GM10266 (cell line): ENCODE data around the gene IFNGR2.

ENCODE experiments used
- DNase-seq: peaks from one replicate; pipeline ENCODE4 v3.0.0; 2012; ENCODE audit errors: extremely low spot score
- TF ChIP-seq, protein P1 (sequence below): IDR thresholded peaks from 2 replicates; pipeline ENCODE4 v1.5.1; 2012; ENCODE audit warnings: mild to moderate bottlenecking, low read depth; ENCODE audit not compliant: control insufficient read depth, insufficient read depth; ENCODE audit errors: missing control alignments

The IFNGR2 gene

DNA sequence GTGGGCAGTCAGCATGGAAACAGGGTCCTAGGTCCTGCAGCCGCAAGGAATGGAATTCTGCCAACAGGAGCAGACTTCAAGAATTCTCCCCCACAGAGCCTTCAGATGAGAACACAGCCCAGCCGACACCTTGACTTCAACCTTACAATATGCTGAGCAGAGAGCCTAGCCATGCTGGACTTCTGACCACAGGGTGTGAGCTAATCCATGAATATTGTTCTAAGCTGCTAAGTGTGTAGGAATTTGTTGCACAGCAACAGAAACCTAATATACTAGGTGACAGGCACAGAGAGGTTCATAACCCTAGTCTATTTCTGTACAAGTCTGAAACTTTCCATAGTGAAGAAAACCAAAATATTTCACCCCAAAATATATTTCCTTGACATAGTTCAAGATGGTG is 32.9 kb upstream of the IFNGR2 start:
- DNase-seq, result no peak

DNA sequence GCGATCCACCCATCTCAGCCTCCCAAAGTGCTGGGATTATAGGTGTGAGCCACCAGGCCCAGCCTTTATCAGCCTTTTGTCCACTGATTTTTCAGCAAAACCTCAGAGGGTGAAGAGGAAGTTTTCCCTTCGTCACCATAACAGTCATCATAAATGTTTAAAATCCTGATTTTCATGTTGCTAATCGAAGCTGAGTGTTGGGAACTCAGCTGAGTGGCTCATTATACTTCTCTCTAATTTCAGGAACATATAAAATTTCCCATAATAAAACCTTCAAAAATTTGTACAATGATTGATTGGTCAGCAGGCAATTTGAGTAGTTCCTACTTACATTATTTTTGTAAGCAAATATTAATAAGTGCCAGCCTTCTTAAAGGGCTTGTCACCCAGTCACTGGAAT is 31.8 kb upstream of the IFNGR2 start:
- TF ChIP-seq, protein P1, sequence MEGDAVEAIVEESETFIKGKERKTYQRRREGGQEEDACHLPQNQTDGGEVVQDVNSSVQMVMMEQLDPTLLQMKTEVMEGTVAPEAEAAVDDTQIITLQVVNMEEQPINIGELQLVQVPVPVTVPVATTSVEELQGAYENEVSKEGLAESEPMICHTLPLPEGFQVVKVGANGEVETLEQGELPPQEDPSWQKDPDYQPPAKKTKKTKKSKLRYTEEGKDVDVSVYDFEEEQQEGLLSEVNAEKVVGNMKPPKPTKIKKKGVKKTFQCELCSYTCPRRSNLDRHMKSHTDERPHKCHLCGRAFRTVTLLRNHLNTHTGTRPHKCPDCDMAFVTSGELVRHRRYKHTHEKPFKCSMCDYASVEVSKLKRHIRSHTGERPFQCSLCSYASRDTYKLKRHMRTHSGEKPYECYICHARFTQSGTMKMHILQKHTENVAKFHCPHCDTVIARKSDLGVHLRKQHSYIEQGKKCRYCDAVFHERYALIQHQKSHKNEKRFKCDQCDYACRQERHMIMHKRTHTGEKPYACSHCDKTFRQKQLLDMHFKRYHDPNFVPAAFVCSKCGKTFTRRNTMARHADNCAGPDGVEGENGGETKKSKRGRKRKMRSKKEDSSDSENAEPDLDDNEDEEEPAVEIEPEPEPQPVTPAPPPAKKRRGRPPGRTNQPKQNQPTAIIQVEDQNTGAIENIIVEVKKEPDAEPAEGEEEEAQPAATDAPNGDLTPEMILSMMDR, result no peak
- no peak for DNase-seq

More for the DNA sequence above, 32.9 kb upstream of the IFNGR2 start:
- TF ChIP-seq, protein P1, result no peak

DNA sequence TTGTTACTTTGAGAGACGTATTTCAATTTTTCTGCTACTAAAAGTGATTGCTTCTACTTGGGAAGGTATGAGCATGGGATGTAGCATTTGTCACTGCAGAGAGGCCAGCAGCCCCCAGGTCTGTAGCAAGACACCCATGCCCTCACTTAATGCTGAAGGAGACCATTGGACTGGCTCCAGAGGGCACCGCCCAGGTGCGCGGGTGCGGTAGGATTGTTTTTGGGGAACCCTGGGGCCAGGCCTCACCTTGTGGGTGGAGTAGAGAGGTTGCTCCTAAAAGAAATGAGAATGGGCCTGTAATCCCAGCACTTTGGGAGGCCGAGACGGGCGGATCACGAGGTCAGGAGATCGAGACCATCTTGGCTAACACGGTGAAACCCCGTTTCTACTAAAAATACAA is 30.6 kb upstream of the IFNGR2 start:
- TF ChIP-seq, protein P1, result no peak
- no peak for DNase-seq

DNA sequence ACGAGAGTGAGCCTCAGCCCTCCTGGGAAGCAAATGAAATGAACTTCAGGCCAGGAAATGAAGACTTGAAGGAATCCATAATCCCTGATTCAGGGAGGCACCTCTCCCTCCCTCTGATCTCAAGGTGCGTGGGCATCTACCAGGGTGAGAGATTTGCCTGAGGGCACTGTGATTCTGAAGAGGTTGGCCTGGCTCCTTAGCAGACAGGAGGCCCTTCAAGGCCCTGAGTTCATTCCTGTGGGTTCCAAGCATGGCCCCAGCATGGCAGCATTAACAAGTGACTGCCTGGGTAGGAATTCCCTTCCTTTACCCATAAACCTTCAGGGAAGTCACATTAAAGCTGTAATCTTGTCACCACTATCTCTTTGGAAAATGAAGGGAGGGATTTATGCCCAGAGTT is 29.8 kb upstream of the IFNGR2 start:
- TF ChIP-seq, protein P1, result no peak
- no peak for DNase-seq

DNA sequence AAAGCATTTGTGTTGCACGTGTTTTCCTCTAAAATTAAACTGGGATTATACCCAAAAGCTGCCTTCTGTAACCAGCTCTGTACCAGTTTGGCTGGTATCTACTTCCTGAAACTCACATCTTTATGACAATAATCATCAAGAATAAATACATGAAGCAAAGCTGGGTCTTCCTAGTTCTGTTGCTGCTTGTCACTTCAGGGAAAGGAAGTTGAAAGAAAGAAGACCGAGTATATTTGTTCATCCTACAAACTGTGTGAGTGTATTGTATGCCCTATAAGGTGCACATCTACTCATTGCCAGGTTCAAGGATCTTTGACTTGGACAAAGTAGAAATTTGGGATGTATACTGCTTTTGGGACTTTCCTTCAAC is 29.1 kb upstream of the IFNGR2 start:
- TF ChIP-seq, protein P1, result no peak
- DNase-seq, result no peak

DNA sequence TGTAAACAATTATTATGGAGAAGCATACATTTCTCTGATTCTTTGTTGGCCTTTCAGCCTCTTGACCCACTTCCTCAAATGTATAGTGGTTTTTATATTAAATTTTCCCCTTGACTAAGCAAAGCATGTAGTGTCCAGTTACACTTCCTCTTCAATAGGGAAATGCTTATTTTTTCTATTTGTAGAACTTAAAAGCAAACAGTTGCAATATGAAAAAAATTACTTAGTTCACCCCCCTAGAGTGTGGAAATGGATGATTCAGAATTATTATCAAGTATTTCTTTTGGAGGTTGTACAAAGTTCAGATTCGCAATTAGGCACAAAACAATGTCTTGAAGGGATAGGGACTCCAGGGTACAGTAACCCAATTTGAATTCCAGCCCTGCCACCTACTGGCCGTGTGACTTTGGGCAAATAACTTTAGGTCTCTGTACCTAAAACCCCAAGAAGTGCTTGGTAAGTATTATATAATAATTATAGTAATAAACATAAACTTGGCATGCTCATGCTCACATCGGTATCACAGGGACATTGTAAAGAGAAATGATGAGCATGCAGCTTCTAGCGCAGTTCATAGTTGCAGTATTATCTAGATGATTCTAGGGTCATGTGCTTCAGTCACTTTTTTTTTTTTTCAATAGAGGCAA is 28.6 kb upstream of the IFNGR2 start:
- DNase-seq, result peak; percentile 37
- TF ChIP-seq, protein P1, result peak; percentile 64

DNA sequence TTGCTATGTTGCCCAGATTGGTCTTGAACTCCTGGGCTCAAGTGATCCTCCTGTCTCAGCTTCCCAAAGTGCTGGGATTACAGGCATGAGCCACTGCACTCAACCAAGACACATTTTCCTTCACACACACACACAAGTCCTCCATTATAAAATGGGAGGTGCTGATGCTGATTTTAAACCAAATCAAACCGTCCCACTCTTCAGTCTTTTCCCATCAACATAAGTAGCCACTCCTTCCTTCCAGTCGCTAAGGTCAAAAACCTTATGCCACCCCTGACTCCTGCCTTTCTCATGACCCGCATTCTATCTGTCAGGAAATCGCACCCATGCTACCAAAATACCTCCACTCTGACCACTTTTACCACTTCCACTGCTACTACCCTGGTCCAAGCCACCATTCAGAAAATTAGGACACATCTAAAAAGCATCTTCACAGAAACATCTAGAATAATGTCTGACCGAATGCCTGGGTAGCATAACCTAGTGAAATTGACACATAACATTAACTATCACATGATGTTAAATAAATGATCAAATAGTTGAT is 28.0 kb upstream of the IFNGR2 start:
- DNase-seq, result no peak
- TF ChIP-seq, protein P1, result no peak
